ENCODE results near the gene GNA12.

The GNA12 gene

GRCh38 chr7:2861509-2861908, 17.4 kb upstream of the GNA12 start:
- no peaks in the 10 kb centered on the region for H3K9me2 ChIP-seq (replicated peaks; ENCODE audit: insufficient read depth, low read length)
- no peak for DNase-seq
- TF ChIP-seq EZH2phosphoT487 (IDR thresholded peaks at IDR 0.05; ENCODE audit: low read length) (no peak), EZH2 (optimal IDR thresholded peaks at IDR 0.05; ENCODE audit: low read depth, low read length) (no peak), CTCF (IDR thresholded peaks at IDR 0.05; ENCODE audit: low read length) (no peak)
- no peaks in the 10 kb centered on the region for H4K20me1 ChIP-seq (ENCODE audit: insufficient read depth, low read length)
- H3K4me3 ChIP-seq (ENCODE audit: low read length), result no peak overlapping the region
- peaks cover 13% of the 10 kb centered on the region for H3K4me1 ChIP-seq (ENCODE audit: low read length)
- no peaks in the 10 kb centered on the region for H3K27me3 ChIP-seq (replicated peaks; ENCODE audit: insufficient read depth, low read length)
- no peak overlapping the region for H3K27ac ChIP-seq (ENCODE audit: low read length)
- H3K4me2 ChIP-seq (ENCODE audit: low read depth, low read length), result no peak overlapping the region
- no peak overlapping the region for H3K9ac ChIP-seq (ENCODE audit: low read length)
- peaks cover 4% of the 10 kb centered on the region; the same call in 1 of the 2 replicates for H3F3A ChIP-seq (ENCODE audit: insufficient read depth, low read length)
- no peak overlapping the region for H2AFZ ChIP-seq (ENCODE audit: low read length)
- no peaks in the 10 kb centered on the region for H3K36me3 ChIP-seq (replicated peaks; ENCODE audit: insufficient read depth, low read length)
- no peaks in the 10 kb centered on the region for H3K9me3 ChIP-seq (replicated peaks; ENCODE audit: insufficient read depth, low read length)
- no peaks in the 10 kb centered on the region for H3K79me2 ChIP-seq (ENCODE audit: low read length)

- Histone ChIP-seq H2AFZ (ENCODE audit: low read length) (no peak overlapping the region), H3K9me2 (replicated peaks; ENCODE audit: insufficient read depth, low read length) (no peaks in the 10 kb centered on the region), H3K4me2 (ENCODE audit: low read depth, low read length) (no peak overlapping the region), H3K79me2 (ENCODE audit: low read length) (no peaks in the 10 kb centered on the region), H3K36me3 (replicated peaks; ENCODE audit: insufficient read depth, low read length) (no peaks in the 10 kb centered on the region), H3K27ac (ENCODE audit: low read length) (no peak overlapping the region), H3K9me3 (replicated peaks; ENCODE audit: insufficient read depth, low read length) (no peaks in the 10 kb centered on the region), H3K27me3 (replicated peaks; ENCODE audit: insufficient read depth, low read length) (no peaks in the 10 kb centered on the region), H3K4me1 (ENCODE audit: low read length) (peaks cover 13% of the 10 kb centered on the region), H4K20me1 (ENCODE audit: insufficient read depth, low read length) (no peaks in the 10 kb centered on the region), H3K4me3 (ENCODE audit: low read length) (no peak overlapping the region), H3F3A (ENCODE audit: insufficient read depth, low read length) (peaks cover 4% of the 10 kb centered on the region; the same call in 1 of the 2 replicates), H3K9ac (ENCODE audit: low read length) (no peak overlapping the region)
- DNase-seq, result no peak
- TF ChIP-seq EZH2 (optimal IDR thresholded peaks at IDR 0.05; ENCODE audit: low read depth, low read length) (no peak), CTCF (IDR thresholded peaks at IDR 0.05; ENCODE audit: low read length) (no peak), EZH2phosphoT487 (IDR thresholded peaks at IDR 0.05; ENCODE audit: low read length) (no peak)
Measured at GRCh38 chr7:2860627-2861133, 16.6 kb upstream of the GNA12 start.

- H3K36me3 ChIP-seq (replicated peaks; ENCODE audit: insufficient read depth, low read length), result no peaks in the 10 kb centered on the region
- peaks cover 13% of the 10 kb centered on the region for H3K4me1 ChIP-seq (ENCODE audit: low read length)
- no peak overlapping the region for H3K27ac ChIP-seq (ENCODE audit: low read length)
- H4K20me1 ChIP-seq (ENCODE audit: insufficient read depth, low read length), result no peaks in the 10 kb centered on the region
- no peaks in the 10 kb centered on the region for H3K9me2 ChIP-seq (replicated peaks; ENCODE audit: insufficient read depth, low read length)
- peaks cover 4% of the 10 kb centered on the region; the same call in 1 of the 2 replicates for H3F3A ChIP-seq (ENCODE audit: insufficient read depth, low read length)
- no peak overlapping the region for H3K4me2 ChIP-seq (ENCODE audit: low read depth, low read length)
- no peak overlapping the region for H3K4me3 ChIP-seq (ENCODE audit: low read length)
- DNase-seq, result no peak
- H3K9ac ChIP-seq (ENCODE audit: low read length), result no peak overlapping the region
- TF ChIP-seq EZH2phosphoT487 (IDR thresholded peaks at IDR 0.05; ENCODE audit: low read length), result no peak
- no peak for TF ChIP-seq EZH2 (optimal IDR thresholded peaks at IDR 0.05; ENCODE audit: low read depth, low read length)
- TF ChIP-seq CTCF (IDR thresholded peaks at IDR 0.05; ENCODE audit: low read length), result no peak
- no peak overlapping the region for H2AFZ ChIP-seq (ENCODE audit: low read length)
- no peaks in the 10 kb centered on the region for H3K27me3 ChIP-seq (replicated peaks; ENCODE audit: insufficient read depth, low read length)
- no peaks in the 10 kb centered on the region for H3K9me3 ChIP-seq (replicated peaks; ENCODE audit: insufficient read depth, low read length)
- no peaks in the 10 kb centered on the region for H3K79me2 ChIP-seq (ENCODE audit: low read length)
Measured at GRCh38 chr7:2859952-2860351, 15.8 kb upstream of the GNA12 start.

Measured in MM.1S (cell line).